HepG2 (cell line): ENCODE measurements around the gene SLC2A2. TPM values are rescaled to one million over a fixed set of nuclear protein-coding genes. Genes with fewer than 3 reads are reported as not detected.

Experiments
- ARID2 ChIP-seq: sonication (generic); formaldehyde crosslinking; IDR thresholded peaks from 2 replicates; pipeline ENCODE4 v1.8.1; 2022; ENCODE audit warnings: mild to moderate bottlenecking, missing genetic modification reagents, borderline replicate concordance
- HNF1B ChIP-seq: sonication (generic); formaldehyde crosslinking; IDR thresholded peaks from 2 replicates; pipeline ENCODE4 v1.5.1; 2020; ENCODE audit warnings: mild to moderate bottlenecking, moderate library complexity, missing genetic modification reagents
- KMT2A ChIP-seq: sonication (generic); formaldehyde crosslinking; IDR thresholded peaks from 2 replicates; pipeline ENCODE4 v1.4.0; 2020; ENCODE audit warnings: missing genetic modification reagents
- LRRFIP1 ChIP-seq: sonication (generic); formaldehyde crosslinking; conservative IDR thresholded peaks from 2 replicates; pipeline ENCODE4 v1.4.0; 2020; ENCODE audit warnings: missing genetic modification reagents
- MTERF4 ChIP-seq: sonication (generic); formaldehyde crosslinking; IDR thresholded peaks from 2 replicates; pipeline ENCODE4 v1.8.0; 2023; ENCODE audit warnings: mild to moderate bottlenecking, missing genetic modification reagents
- NFE2 ChIP-seq: sonication (generic); formaldehyde crosslinking; IDR thresholded peaks from 2 replicates; pipeline ENCODE4 v1.4.0; 2020; ENCODE audit warnings: missing genetic modification reagents
- SOX13 ChIP-seq, 3 experiments: fragments of 450-650 bp in 1 of 3; sonication (generic) in 1 of 3; formaldehyde crosslinking in 1 of 3; IDR thresholded peaks in 2 of 3; conservative IDR thresholded peaks in 1 of 3; 2 replicates each; pipeline versions ENCODE4 v1.5.0 to v1.6.1; 2016 to 2020; ENCODE audit warnings: antibody characterized with exemption in 1 of 3, mild to moderate bottlenecking in 1 of 3, missing compliant biosample characterization in 1 of 3, missing genetic modification reagents in 1 of 3, moderate library complexity in 1 of 3
- ZKSCAN1 ChIP-seq: fragments of 150-350 bp; IDR thresholded peaks from 2 replicates; pipeline ENCODE4 v1.6.1; 2014; ENCODE audit warnings: low read length
- ZNF737 ChIP-seq: sonication (generic); formaldehyde crosslinking; IDR thresholded peaks from 2 replicates; pipeline ENCODE4 v1.5.0; 2020; ENCODE audit warnings: missing genetic modification reagents, mild to moderate bottlenecking, borderline replicate concordance
- ZNF816 ChIP-seq: sonication (generic); formaldehyde crosslinking; IDR thresholded peaks from 2 replicates; pipeline ENCODE4 v1.8.0; 2022; ENCODE audit warnings: missing genetic modification reagents, mild to moderate bottlenecking, borderline replicate concordance
- polyA plus RNA-seq, 8 experiments: library from polyadenylated mRNA; depleted of rRNA in 3 of 8; stranded (reverse) in 7 of 8; unstranded in 1 of 8; fragments of >200 nt; fragmentation: Illumina TruSeq in 4 of 8; extraction: Trizol in 4 of 8; gene quantifications; 2 replicates each; pipeline versions ENCODE4 v1.2.1 to v1.2.3, GENCODE V29; 2011 to 2016; ENCODE audit warnings: low read depth in 4 of 8, missing spikeins in 1 of 8, mixed read lengths in 1 of 8; ENCODE audit not compliant: insufficient read depth in 1 of 8
- total RNA-seq, 5 experiments: library from RNA; depleted of rRNA; stranded (reverse); fragments of >200 nt; fragmentation: Illumina TruSeq; extraction: Trizol; gene quantifications; 2 replicates each; pipeline ENCODE4 v1.2.3, GENCODE V29; 2016; ENCODE audit warnings: low read depth in 1 of 5
- TF ChIP-seq, protein P1 (sequence below): IDR thresholded peaks from 2 replicates; pipeline ENCODE4 v1.6.1; 2016; ENCODE audit warnings: low read depth, borderline replicate concordance
- TF ChIP-seq, protein P2 (sequence below): sonication (generic); formaldehyde crosslinking; IDR thresholded peaks from 2 replicates; pipeline ENCODE4 v1.4.0; 2020; ENCODE audit warnings: missing genetic modification reagents
- TF ChIP-seq, protein P3 (sequence below): sonication (generic); formaldehyde crosslinking; IDR thresholded peaks from 2 replicates; pipeline ENCODE4 v1.4.0; 2020; ENCODE audit warnings: missing genetic modification reagents

Gene SLC2A2
- total and polyA plus RNA-seq, 2 of the 13 experiments (the other 11 are each of a cell fraction or from before 2014, with no cell fraction given) = 19.5 to 23.2 TPM

- TF ChIP-seq MTERF4 = no peak
- TF ChIP-seq, protein P1, sequence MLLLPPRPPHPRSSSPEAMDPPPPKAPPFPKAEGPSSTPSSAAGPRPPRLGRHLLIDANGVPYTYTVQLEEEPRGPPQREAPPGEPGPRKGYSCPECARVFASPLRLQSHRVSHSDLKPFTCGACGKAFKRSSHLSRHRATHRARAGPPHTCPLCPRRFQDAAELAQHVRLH (CRISPR knock-in tag) = no peak
- TF ChIP-seq ZNF737 (CRISPR knock-in tag) = no peak
- no peak for TF ChIP-seq ZKSCAN1
- TF ChIP-seq NFE2 (CRISPR knock-in tag) = no peak
- no peak for TF ChIP-seq ARID2 (CRISPR knock-in tag)
- no peak for TF ChIP-seq ZNF816 (CRISPR knock-in tag)
- peak; percentile 89 for TF ChIP-seq SOX13 (IDR thresholded peaks at IDR 0.05)
- peak in 1 of 2 experiments; percentile 95; a peak in 2 of 4 replicates for TF ChIP-seq SOX13 (CRISPR knock-in tag; conservative IDR thresholded peaks at IDR 0.05 in 1 of 2, IDR thresholded peaks at IDR 0.05 in 1 of 2)
- no peak for TF ChIP-seq KMT2A (CRISPR knock-in tag)
- peak; percentile 50; the same call in 1 of the 2 replicates for TF ChIP-seq HNF1B (CRISPR knock-in tag)
- TF ChIP-seq, protein P2, sequence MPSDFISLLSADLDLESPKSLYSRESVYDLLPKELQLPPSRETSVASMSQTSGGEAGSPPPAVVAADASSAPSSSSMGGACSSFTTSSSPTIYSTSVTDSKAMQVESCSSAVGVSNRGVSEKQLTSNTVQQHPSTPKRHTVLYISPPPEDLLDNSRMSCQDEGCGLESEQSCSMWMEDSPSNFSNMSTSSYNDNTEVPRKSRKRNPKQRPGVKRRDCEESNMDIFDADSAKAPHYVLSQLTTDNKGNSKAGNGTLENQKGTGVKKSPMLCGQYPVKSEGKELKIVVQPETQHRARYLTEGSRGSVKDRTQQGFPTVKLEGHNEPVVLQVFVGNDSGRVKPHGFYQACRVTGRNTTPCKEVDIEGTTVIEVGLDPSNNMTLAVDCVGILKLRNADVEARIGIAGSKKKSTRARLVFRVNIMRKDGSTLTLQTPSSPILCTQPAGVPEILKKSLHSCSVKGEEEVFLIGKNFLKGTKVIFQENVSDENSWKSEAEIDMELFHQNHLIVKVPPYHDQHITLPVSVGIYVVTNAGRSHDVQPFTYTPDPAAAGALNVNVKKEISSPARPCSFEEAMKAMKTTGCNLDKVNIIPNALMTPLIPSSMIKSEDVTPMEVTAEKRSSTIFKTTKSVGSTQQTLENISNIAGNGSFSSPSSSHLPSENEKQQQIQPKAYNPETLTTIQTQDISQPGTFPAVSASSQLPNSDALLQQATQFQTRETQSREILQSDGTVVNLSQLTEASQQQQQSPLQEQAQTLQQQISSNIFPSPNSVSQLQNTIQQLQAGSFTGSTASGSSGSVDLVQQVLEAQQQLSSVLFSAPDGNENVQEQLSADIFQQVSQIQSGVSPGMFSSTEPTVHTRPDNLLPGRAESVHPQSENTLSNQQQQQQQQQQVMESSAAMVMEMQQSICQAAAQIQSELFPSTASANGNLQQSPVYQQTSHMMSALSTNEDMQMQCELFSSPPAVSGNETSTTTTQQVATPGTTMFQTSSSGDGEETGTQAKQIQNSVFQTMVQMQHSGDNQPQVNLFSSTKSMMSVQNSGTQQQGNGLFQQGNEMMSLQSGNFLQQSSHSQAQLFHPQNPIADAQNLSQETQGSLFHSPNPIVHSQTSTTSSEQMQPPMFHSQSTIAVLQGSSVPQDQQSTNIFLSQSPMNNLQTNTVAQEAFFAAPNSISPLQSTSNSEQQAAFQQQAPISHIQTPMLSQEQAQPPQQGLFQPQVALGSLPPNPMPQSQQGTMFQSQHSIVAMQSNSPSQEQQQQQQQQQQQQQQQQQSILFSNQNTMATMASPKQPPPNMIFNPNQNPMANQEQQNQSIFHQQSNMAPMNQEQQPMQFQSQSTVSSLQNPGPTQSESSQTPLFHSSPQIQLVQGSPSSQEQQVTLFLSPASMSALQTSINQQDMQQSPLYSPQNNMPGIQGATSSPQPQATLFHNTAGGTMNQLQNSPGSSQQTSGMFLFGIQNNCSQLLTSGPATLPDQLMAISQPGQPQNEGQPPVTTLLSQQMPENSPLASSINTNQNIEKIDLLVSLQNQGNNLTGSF (CRISPR knock-in tag) = no peak
- TF ChIP-seq LRRFIP1 (CRISPR knock-in tag) = no peak
- TF ChIP-seq, protein P3, sequence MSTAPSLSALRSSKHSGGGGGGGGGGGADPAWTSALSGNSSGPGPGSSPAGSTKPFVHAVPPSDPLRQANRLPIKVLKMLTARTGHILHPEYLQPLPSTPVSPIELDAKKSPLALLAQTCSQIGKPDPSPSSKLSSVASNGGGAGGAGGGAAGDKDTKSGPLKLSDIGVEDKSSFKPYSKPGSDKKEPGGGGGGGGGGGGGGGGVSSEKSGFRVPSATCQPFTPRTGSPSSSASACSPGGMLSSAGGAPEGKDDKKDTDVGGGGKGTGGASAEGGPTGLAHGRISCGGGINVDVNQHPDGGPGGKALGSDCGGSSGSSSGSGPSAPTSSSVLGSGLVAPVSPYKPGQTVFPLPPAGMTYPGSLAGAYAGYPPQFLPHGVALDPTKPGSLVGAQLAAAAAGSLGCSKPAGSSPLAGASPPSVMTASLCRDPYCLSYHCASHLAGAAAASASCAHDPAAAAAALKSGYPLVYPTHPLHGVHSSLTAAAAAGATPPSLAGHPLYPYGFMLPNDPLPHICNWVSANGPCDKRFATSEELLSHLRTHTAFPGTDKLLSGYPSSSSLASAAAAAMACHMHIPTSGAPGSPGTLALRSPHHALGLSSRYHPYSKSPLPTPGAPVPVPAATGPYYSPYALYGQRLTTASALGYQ (CRISPR knock-in tag) = peak; percentile 93
These were observed 25.1 kb downstream of the SLC2A2 start (continued) for GRCh38 chr3:171001250-171001893.
